ENCODE data around the gene ULK1.
"Not testable (repeated sequence)": the region's sequence is repeated elsewhere in the genome, so short reads cannot be mapped to it uniquely, and the experiment has no call there.

ULK1 gene

DNA sequence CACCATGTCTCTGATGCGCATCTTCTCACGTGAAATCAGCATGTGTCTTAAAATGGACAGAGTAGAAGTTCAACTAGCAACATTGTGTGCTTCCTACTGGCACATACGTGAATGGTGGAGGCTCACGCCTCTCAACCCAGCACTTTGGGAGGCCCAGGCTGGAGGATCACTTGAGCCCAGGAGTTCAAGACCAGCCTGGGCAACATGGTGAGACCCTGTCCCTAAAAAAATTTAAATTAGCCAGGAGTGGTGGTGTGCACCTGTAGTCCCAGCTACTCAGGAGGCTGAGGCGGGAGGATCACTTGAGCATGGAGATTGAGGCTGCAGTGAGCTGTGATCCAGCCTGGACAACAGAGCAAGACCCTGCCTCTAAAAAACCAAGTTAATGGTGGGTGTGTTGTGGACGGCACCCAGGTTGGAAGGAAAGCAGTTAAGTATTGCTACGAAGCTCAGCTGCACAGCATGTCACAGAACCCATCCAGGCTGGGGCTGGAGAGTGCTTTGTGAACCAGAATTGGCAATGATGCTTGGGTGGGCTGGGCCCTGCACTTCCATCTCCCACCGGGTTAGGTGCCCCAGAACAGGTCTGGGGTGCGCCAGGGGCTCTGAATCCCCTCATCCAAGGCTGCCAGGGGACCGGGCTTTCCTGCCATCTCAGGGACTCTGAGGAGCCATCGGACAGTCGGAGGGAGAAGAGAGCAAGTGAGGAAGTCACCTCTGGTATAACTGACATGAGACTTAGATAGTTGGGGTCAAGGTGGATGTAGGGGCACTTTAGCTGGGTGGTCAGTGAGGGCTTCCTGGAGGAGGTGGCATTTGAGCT, 33.0 kb upstream of the ULK1 start:
- in situ Hi-C loops (cut with MboI; ENCODE audit: low sequenced_read_pairs), result no loop called here

GRCh38 chr12:131862084-131862441, 32.4 kb upstream of the ULK1 start:
- in situ Hi-C loops (cut with MboI; ENCODE audit: low sequenced_read_pairs), result no loop called here

DNA sequence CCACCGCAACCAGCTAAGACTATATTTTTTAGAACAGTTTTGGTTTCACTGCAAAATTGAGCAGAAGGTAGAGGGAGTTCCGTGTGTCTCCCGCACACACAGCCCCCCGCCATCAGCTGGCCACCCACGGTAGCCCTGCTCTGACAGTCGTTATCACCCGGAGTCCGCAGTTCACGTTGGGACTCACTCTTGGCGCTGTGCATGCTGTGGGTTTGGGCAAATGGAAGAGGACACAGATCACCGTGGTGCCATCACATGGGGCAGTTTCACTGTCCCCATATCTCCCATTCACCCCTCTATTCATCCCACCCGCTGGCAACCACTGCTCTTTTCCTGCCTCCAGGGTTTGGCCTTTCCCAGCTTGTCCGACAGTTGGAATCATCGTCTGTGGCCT, 31.8 kb upstream of the ULK1 start:
- in situ Hi-C loops (cut with MboI; ENCODE audit: low sequenced_read_pairs), result no loop called here

DNA sequence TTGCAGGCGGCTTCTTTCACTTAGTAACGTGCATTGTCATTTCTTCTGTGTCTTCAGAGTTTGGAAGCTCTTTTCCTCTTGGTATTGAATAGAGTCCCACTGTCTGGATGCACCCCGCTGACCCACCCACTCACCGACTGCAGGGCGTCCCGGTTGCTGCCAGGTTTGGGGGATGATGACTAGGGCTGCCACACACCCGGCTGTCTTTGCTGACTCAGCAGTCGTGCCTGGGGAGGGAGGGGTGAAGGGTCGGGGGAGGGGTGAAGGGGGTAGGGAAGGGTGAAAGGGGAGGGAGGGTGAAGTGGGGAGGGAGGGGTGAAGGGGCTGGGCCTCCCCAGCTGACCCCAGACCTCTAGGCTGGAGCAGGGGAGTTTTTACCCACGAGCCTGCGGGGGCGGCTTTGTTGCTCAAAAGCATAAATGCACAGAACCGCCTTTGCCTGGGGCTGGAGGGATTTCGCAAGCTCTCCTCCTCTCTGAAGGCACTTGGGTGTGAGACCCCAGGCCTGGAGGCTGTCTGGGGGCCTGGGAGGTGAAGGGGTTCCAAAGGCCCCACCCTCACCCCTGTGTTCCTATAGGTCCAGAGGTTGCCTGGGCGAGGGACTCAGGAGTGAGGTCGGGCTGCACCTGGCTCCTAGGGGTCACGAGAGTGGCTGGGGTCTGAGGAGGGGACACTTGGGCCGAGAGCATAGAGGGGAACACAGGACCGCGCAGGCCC, 31.3 kb upstream of the ULK1 start:
- in situ Hi-C loops (cut with MboI; ENCODE audit: low sequenced_read_pairs), result no loop called here

- in situ Hi-C loops (cut with MboI; ENCODE audit: low sequenced_read_pairs), result no loop called here
Measured at GRCh38 chr12:131863711-131864396, 30.6 kb upstream of the ULK1 start.

DNA sequence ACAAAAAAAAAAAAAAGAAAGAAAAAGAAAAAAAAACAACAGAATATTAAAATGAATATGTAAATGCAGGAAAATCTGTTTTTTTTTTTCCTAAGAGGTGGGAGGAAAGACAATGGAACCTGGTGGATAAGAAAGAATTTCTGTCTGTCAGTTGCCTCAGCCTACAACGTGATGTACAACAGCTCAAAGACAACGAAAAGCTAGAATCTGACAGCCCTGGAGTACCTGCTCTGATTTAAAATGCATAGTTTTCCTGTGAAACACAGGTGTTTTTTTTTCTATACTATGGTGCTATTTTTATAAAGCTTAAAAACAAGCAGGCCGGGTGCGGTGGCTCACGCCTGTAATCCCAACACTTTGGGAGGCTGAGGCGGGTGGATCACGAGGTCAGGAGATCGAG, 30.0 kb upstream of the ULK1 start:
- in situ Hi-C loops (cut with MboI; ENCODE audit: low sequenced_read_pairs), result no loop called here

- in situ Hi-C loops (cut with MboI; ENCODE audit: low sequenced_read_pairs), result no loop called here
Measured at GRCh38 chr12:131865180-131865875, 29.1 kb upstream of the ULK1 start.

GRCh38 chr12:131867471-131867870, 27.0 kb upstream of the ULK1 start:
- in situ Hi-C loops (cut with MboI; ENCODE audit: low sequenced_read_pairs), result no loop called here

GRCh38 chr12:131867891-131868675, 26.3 kb upstream of the ULK1 start:
- in situ Hi-C loops (cut with MboI; ENCODE audit: low sequenced_read_pairs), result no loop called here

DNA sequence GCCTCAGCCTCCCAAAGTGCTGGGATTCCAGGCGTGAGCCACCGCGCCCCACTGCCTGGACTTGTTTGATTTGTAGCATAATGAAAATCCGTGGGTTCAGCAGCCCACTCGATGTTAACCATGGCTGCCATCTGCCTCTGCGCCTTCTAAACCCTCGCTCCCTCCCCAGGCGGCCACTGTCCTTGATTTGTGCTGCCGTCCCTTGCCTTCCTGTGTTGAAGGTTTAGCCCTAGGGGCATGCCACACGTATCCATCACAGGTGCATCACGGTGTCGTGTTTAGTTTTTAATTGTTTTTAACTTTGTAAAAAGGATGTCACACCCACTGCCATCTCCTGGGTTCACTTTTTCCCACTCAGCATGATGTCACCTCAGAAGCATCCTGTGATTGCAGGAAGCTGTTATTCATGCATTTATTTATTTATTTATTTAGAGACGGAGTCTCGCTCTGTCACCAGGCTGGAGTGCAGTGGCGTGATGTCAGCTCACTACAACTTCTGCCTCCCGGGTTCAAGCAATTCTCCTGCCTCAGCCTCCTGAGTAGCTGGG, 24.5 kb upstream of the ULK1 start:
- in situ Hi-C loops (cut with MboI; ENCODE audit: low sequenced_read_pairs), result no loop called here

GRCh38 chr12:131871677-131872076, 22.7 kb upstream of the ULK1 start:
- in situ Hi-C loops (cut with MboI; ENCODE audit: low sequenced_read_pairs), result no loop called here

- in situ Hi-C loops (cut with MboI; ENCODE audit: low sequenced_read_pairs), result no loop called here
Measured at GRCh38 chr12:131872154-131873051, 22.0 kb upstream of the ULK1 start.

- in situ Hi-C loops (cut with MboI; ENCODE audit: low sequenced_read_pairs), result no loop called here
Measured at GRCh38 chr12:131873293-131873692, 21.1 kb upstream of the ULK1 start.

DNA sequence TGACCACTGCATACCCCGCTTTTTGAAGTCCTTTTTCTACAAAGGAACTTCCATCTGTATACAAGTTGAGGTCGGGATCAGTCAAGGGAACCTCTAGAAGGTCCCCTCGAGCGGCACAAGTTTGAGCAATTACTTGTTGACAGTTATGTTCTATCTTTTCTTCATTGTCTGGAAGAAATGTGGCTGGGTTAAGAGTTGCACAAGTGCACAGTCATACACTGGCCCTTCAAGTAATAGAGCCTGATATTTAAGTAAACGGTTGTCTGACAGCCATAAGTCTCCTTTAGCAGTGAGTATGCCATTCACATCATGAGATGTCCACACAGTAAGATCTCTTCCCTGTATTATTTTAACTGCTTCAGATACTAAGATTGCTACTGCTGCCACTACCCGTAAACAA, 19.4 kb upstream of the ULK1 start:
- in situ Hi-C loops (cut with MboI; ENCODE audit: low sequenced_read_pairs), result not testable (repeated sequence)

DNA sequence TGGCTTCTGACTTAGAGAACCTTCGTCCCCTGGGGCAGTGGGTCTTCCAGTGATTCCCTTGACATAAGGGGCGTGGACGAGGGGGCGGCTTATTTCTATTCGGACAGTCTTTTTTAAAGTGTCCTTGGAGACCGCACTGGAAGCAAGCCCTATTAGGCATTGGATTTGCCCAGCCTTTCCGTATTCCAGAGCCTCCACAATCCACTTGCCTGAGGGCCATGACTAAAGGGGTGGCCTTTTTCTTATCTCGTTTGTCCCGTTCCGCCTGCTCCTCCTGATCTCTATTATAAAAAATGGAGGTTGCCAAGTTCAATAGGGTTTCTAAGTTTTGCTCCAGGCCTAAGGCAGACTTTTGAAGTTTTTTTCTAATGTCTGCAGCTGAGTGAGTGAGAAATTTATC, 17.2 kb upstream of the ULK1 start:
- in situ Hi-C loops (cut with MboI; ENCODE audit: low sequenced_read_pairs), result not testable (repeated sequence)

- in situ Hi-C loops (cut with MboI; ENCODE audit: low sequenced_read_pairs), result not testable (repeated sequence)
Measured at GRCh38 chr12:131878436-131878835, 16.0 kb upstream of the ULK1 start.

DNA sequence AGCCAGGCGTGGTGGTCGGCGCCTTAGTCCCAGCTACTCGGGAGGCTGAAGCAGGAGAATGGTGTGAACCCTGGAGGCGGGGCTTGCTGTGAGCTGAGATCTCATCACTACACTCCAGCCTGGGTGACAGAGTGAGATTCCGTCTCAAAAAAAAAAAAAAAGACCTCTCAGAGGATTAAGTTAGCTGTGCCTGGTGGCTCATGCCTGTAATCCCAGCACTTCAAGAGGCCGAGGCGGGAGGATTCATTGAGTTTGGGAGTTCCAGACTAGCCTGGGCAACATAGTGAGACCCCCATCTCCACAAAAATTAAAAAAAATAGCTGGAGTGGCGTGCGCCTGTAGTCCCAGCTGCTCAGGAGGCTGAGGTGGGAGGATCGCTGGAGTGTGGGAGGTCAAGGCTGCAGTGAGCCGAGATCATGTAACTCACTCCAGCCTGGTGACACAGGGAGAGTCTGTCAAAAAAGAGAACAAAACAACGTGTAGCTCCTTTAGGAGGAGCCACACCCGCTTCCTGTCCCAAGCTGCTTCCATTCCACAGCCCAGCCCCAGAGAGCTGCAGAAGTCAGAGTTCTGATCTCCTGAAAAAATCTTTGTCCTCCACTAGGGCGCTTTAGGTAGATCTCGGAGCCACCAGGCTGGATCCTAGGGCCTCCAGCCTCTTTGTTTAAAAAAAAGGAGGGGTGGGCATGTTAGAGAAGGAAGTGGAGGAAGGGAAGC, 11.5 kb upstream of the ULK1 start:
- in situ Hi-C loops (cut with MboI; ENCODE audit: low sequenced_read_pairs), result no loop called here

DNA sequence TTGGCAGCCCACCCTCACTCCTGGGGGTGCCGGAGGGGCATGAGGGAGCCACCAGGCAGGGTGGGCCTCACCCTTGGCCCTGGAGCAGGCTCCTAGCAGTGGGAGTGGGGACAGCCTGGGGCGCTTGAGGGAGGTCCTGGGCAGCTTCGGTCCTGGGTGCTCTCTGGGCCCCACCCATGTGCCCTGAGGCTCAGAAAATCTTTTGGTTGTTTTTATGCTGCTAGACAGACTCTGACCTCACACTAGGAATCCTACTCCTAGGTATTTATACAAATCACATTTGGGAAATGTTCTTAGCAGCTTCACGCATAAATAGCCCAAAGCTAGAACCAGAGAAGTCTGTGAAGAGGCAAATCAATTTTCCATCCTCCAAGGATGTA, 10.9 kb upstream of the ULK1 start:
- in situ Hi-C loops (cut with MboI; ENCODE audit: low sequenced_read_pairs), result no loop called here

- in situ Hi-C loops (cut with MboI; ENCODE audit: low sequenced_read_pairs), result not testable (repeated sequence)
Measured at GRCh38 chr12:131885076-131885475, 9.3 kb upstream of the ULK1 start.
